Common myeloid progenitor, CD34-positive (primary cell): ENCODE data around the gene PMEPA1.

Source experiments
- CTCF ChIA-PET: fragments of 350-600 bp; sonication (Branson Sonifier 250); formaldehyde crosslinking; loops from one replicate; lab custom pipeline; 2021; ENCODE audit warnings: antibody characterized with exemption; lab: Charles Lee
- POLR2A ChIA-PET: fragments of 350-600 bp; sonication (Branson Sonifier 250); formaldehyde crosslinking; loops from one replicate; lab custom pipeline; 2021; ENCODE audit warnings: antibody characterized with exemption; lab: Charles Lee
- DNase-seq, 3 donors: peaks; one replicate each; pipeline versions ENCODE4 v3.0.0 to v3.0.0-alpha.2; 2013
- H3K27ac ChIP-seq, 2 experiments: 1 replicate in 1 of 2; 2 replicates in 1 of 2; pipeline ENCODE4 v1.7.0; 2013; ENCODE audit warnings: inconsistent platforms in 2 of 2, low read length in 2 of 2, mild to moderate bottlenecking in 2 of 2, low read depth in 1 of 2, moderate library complexity in 1 of 2; ENCODE audit not compliant: severe bottlenecking in 2 of 2, insufficient read depth in 1 of 2, poor library complexity in 1 of 2
- H3K27me3 ChIP-seq, 5 experiments: replicated peaks in 2 of 5; 1 replicate in 3 of 5; 2 replicates in 2 of 5; pipeline versions ENCODE4 v1.6.1 to v1.7.0; 2013; ENCODE audit warnings: low read length in 4 of 5, mild to moderate bottlenecking in 2 of 5, moderate library complexity in 2 of 5, inconsistent platforms in 1 of 5; ENCODE audit not compliant: insufficient read depth in 5 of 5, control insufficient read depth in 4 of 5
- H3K36me3 ChIP-seq, 4 experiments: 1 replicate in 2 of 4; 2 replicates in 2 of 4; pipeline versions ENCODE4 v1.6.1 to v1.7.0; 2013; ENCODE audit warnings: low read length in 3 of 4, control low read depth in 1 of 4, mild to moderate bottlenecking in 1 of 4; ENCODE audit not compliant: control insufficient read depth in 4 of 4, insufficient read depth in 4 of 4
- H3K4me1 ChIP-seq, 4 experiments: 1 replicate in 3 of 4; 2 replicates in 1 of 4; pipeline versions ENCODE4 v1.6.1 to v1.7.1; 2013; ENCODE audit warnings: low read length in 3 of 4, mild to moderate bottlenecking in 3 of 4, control low read depth in 1 of 4, inconsistent platforms in 1 of 4, moderate library complexity in 1 of 4; ENCODE audit not compliant: control insufficient read depth in 4 of 4, insufficient read depth in 4 of 4; ENCODE audit errors: control extremely low read depth in 1 of 4
- H3K4me3 ChIP-seq, 7 experiments: 1 replicate in 4 of 7; 2 replicates in 3 of 7; pipeline versions ENCODE4 v1.5.1 to v1.7.0; 2013; ENCODE audit warnings: mild to moderate bottlenecking in 7 of 7, low read length in 6 of 7, moderate library complexity in 6 of 7, inconsistent platforms in 2 of 7, low read depth in 2 of 7, control low read depth in 1 of 7; ENCODE audit not compliant: insufficient read depth in 4 of 7, control insufficient read depth in 1 of 7; ENCODE audit errors: extremely low read depth in 1 of 7
- H3K9me3 ChIP-seq, 5 experiments: 1 replicate in 4 of 5; 2 replicates in 1 of 5; pipeline versions ENCODE4 v1.6.1 to v1.7.1; 2013; ENCODE audit warnings: low read length in 4 of 5, mild to moderate bottlenecking in 2 of 5, inconsistent platforms in 1 of 5, low read depth in 1 of 5, moderate library complexity in 1 of 5; ENCODE audit not compliant: control insufficient read depth in 4 of 5, insufficient read depth in 2 of 5; ENCODE audit errors: control extremely low read depth in 1 of 5
- WGBS: methylation state at CpG from one replicate; pipeline ENCODE4 v1.1.5; 2013; ENCODE audit not compliant: insufficient coverage; 5-methylcytosine and 5-hydroxymethylcytosine counted together

PMEPA1 gene

DNA sequence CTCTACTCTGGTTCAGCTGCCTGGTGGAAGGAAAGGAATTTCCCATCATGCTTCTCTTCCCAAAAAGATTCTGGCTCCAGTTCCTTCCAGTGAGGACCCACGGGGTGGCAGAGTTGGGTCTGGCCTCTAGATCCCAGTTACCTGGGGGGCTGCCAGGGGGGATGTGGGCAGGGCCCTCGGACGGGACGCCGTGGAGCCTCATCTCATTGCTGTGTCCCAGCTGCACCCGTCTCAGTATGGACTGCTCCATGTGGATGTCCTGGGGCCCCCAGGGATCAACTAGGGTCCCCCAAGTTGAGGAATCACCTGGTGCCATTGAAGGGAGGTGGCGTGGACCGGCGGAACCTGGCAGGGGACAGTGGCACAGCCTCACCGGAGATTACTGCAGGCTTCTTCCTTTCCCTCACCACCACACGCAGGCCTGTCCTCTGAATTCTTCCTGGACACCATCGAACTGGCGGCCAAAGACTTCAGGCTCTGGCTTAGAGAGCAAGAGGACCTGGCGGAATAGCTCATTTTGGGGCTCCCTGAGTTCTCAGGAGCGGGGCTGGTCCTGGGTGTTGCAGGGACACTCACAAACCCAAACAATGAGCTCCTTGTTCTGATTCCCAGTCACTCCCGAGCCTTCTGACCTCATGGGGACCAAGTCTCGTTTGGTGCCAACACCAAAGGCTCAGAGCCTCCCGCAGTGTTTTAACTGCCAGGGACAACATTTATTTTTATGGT, 98.1 kb downstream of the PMEPA1 start:
- no peaks in the 10 kb centered on the region for H3K36me3 ChIP-seq
- POLR2A ChIA-PET = interaction anchor here (0.7 kb wide), 1 partner anchor 96 kb away, joined by 3 read pairs; no protein-coding TSS in a partner anchor
- H3K27me3 ChIP-seq = peaks cover 0 to 14% (median 0%) of the 10 kb centered on the region in 5 experiments
- no peaks in the 10 kb centered on the region for H3K4me1 ChIP-seq
- CTCF ChIA-PET = interaction anchor here (1.6 kb wide), 1 partner anchor 14 kb away, joined by 6 read pairs; no protein-coding TSS in a partner anchor
- 97% methylated on average over 15 of the region's 18 CpGs for WGBS
- no peak for DNase-seq
- no peak overlapping the region for H3K4me3 ChIP-seq
- no peak overlapping the region for H3K27ac ChIP-seq
- no peaks in the 10 kb centered on the region for H3K9me3 ChIP-seq

DNA sequence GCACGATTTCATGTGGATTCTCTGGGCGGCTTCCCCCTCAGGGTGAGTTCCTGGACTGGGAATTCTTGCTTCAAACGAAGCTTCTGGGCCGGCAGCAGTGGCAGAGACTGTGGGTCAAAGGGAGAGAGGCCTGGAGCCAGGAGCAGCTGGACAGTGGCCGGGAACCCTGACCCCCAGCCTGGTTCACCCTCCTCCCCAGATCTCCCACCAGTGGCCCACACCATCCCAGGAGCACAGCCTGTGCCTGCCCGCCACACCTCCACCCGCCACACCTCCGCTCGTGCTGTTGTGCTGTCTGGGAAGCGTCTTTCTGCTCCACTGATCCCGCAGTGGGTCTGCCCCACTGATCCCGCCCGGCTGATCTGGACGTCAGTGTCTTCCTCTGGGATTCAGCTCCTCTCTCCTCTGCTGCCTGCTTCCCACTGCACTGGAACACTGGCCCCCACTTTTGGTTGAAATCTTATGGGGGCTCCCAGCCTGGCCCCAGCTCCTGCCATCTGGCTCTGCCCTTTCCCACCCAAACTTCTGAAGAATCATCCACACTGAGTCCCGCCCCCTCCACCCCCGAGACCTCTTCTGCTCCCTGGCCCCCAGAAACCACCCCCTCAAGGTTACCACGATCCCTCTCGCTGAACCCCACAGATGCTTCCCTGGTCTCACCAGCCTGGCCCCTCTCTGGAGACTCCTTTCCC, 99.4 kb downstream of the PMEPA1 start:
- no peak overlapping the region for H3K27ac ChIP-seq
- CTCF ChIA-PET = interaction anchor here (1.0 to 1.6 kb wide), 2 partner anchors 10 to 13 kb away, joined by 4 to 6 read pairs; partner anchors contain the start of gene ZBP1
- no peak for DNase-seq
- peaks cover 0 to 14% (median 0%) of the 10 kb centered on the region in 5 experiments for H3K27me3 ChIP-seq
- peaks cover 0 to 5% (median 0%) of the 10 kb centered on the region in 4 experiments for H3K4me1 ChIP-seq
- no peaks in the 10 kb centered on the region for H3K36me3 ChIP-seq
- no peak overlapping the region for H3K4me3 ChIP-seq
- WGBS = 88% methylated on average over 13 of the region's 18 CpGs
- H3K9me3 ChIP-seq = no peaks in the 10 kb centered on the region
- POLR2A ChIA-PET = no interaction called here

DNA sequence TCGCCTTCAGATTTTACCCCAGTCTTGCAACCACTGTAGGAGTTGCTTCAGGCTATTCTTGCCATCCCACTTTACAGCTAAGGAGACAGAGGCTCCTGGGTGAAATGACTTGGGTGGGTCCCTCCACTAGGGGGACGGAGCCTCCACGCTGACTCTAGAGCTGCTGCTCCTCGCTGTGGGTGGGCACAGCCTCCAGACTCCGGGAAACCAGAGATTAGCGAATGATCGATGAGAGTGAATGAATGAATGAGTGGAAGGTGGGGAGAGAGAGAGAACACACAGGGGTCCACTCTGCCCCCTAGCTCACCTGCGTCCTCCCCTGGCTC, 100.0 kb downstream of the PMEPA1 start:
- Histone ChIP-seq H3K9me3 (no peaks in the 10 kb centered on the region), H3K36me3 (no peaks in the 10 kb centered on the region), H3K4me3 (no peak overlapping the region), H3K27ac (no peak overlapping the region), H3K27me3 (peaks cover 0 to 14% (median 0%) of the 10 kb centered on the region in 5 experiments), H3K4me1 (peaks cover 0 to 11% (median under 1%) of the 10 kb centered on the region in 4 experiments)
- ChIA-PET CTCF (interaction anchor here (1.0 kb wide), 1 partner anchor 11 kb away, joined by 4 read pairs; the partner anchor contains the start of gene ZBP1), POLR2A (no interaction called here)
- no peak for DNase-seq
- 98% methylated on average over 6 of the region's 8 CpGs for WGBS

DNA sequence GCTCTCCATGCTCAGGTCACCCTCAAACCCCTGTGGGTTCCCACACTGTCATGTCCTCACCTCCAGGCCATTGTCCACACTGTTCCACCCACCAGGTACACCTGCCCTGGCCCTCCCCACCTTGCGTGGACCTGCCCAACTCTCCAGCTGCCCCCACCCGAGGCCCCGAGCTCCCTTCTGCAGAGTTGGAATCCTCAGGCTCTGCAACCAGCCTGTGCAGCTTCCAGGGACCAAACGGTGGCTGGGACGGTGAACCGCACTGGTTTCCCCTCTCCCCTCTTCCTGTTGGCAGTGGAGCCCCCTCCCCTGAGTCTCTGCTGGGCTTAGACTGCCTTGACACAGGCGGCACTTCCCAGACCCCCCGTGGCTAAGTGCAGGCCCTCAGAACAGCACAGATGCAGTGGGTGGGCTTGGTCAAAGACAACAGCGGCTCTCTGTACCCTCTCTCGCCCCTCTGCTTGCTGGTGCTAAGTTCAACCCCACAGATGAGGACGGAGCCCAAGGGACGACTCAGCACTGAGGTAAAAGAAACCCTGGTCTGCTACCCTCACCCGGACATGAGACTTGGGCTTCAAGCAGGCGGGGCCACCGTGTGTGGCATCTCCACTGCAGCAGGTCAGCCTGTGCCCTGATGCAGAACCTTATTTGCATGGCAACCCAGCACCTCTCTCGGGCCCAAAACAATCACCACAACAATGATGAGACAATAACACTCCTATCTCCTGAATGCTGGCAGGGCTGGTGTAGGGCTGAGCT, 100.6 kb downstream of the PMEPA1 start:
- ChIA-PET CTCF (no interaction called here), POLR2A (no interaction called here)
- H3K27me3 ChIP-seq = peaks cover 0 to 12% (median 0%) of the 10 kb centered on the region in 5 experiments
- no peaks in the 10 kb centered on the region for H3K36me3 ChIP-seq
- H3K4me1 ChIP-seq = peaks cover 0 to 15% (median 2%) of the 10 kb centered on the region in 4 experiments
- no peaks in the 10 kb centered on the region for H3K9me3 ChIP-seq
- DNase-seq = no peak
- H3K4me3 ChIP-seq = no peak overlapping the region
- H3K27ac ChIP-seq = no peak overlapping the region
- 86% methylated on average over 15 of the region's 16 CpGs for WGBS

DNA sequence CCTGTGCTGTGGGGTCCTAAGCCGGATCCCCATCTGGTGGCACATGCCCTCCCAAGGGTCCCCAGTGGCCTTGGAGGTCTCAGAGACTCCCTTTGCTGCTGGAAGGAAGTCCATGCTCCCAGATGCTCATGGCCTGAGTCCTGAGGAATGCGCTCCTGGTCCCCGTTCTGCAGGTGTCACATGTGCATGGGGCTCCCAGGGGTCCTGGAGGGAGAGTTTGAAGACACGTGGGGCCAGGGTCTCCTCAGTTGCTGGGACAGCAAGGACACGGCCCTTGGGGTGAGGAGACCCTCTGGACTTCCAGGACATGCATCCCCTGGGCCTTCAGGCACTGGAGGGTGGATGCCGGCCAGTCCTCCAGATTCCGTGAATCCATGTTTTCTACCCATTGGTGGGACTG, 101.3 kb downstream of the PMEPA1 start:
- 76% methylated on average over 6 of the region's 7 CpGs for WGBS
- CTCF ChIA-PET = no interaction called here
- DNase-seq = no peak
- POLR2A ChIA-PET = no interaction called here
- Histone ChIP-seq H3K9me3 (no peaks in the 10 kb centered on the region), H3K4me3 (no peak overlapping the region), H3K27me3 (peaks cover 0 to 12% (median 0%) of the 10 kb centered on the region in 5 experiments), H3K27ac (no peak overlapping the region), H3K36me3 (no peaks in the 10 kb centered on the region), H3K4me1 (peaks cover 0 to 15% (median 2%) of the 10 kb centered on the region in 4 experiments)

DNA sequence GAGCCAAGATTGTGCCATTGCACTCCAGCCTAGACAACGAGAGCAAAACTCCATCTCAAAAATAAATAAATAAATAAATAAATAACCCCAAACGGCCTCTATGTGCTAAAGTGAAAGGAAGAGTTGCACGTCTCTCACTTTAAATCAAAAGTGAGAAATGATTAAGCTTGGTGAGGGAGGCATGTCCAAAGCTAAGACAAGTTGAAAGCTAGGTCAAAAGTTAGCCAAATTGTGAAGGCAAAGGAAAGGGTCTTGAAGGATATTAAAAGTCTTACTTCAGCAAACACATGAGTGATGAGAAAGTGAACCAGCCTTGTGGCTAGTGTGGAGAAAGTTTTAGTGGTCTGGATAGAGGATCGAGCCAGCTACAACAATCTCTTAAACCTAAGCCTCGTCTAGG, 103.9 kb downstream of the PMEPA1 start:
- ChIA-PET CTCF (interaction anchor here (1.0 to 2.9 kb wide), 6 partner anchors 9 to 580 kb away, joined by 3 to 13 read pairs (median 5); no protein-coding TSS in a partner anchor), POLR2A (no interaction called here)
- peaks cover 0 to 10% (median 0%) of the 10 kb centered on the region in 5 experiments for H3K27me3 ChIP-seq
- no peak overlapping the region for H3K27ac ChIP-seq
- DNase-seq = no peak
- H3K4me3 ChIP-seq = no peak overlapping the region
- WGBS = no CpG with 5 or more reads among the region's 5 CpGs
- H3K4me1 ChIP-seq = peaks cover 0 to 15% (median 2%) of the 10 kb centered on the region in 4 experiments
- no peaks in the 10 kb centered on the region for H3K9me3 ChIP-seq
- no peaks in the 10 kb centered on the region for H3K36me3 ChIP-seq
